ENCODE results near the gene TMEM132A. TPM values are rescaled to one million over a fixed set of nuclear protein-coding genes. Genes with fewer than 3 reads are reported as not detected.

Gene TMEM132A
- total RNA-seq, 1 experiment from 2014 or later = 84.2 TPM

DNA sequence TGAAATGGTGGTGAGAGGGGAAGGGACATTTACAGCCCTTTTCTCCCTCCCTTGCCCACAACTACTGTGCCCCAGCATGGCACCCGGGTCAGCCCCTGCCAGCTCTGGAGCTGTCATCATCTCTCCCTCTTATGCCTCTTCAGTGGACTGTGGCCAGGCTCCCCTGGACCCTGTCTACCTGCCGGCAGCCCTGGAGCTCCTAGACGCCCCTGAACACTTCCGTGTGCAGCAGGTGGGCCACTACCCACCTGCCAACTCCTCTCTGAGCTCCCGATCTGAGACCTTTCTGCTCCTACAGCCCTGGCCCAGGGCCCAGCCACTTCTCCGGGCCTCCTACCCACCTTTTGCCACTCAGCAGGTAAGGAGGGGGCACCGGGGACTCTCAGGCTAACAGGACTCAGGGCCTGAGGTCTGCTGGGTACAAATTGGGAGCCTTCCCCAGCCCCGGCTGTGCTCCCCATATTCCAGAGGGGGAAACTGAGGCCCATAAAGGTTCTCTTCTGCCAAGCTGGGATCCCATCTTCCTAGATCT is 2.9 kb downstream of the TMEM132A start:
- DNase-seq (no peak), ATAC-seq (no peak)
- Histone ChIP-seq H3K4me1 (ENCODE audit: insufficient read depth, low read length) (peaks cover 26% of the 10 kb centered on the region), H3K9me3 (ENCODE audit: low read length) (no peaks in the 10 kb centered on the region), H3K4me3 (ENCODE audit: low read length) (no peak overlapping the region), H3K79me2 (ENCODE audit: low read length) (peaks cover 11% of the 10 kb centered on the region), H4K20me1 (ENCODE audit: low read length) (peaks cover 6% of the 10 kb centered on the region; the same call in 1 of the 2 replicates), H3F3A (ENCODE audit: low read length, unreplicated experiment) (no peaks in the 10 kb centered on the region), H3K27me3 (ENCODE audit: low read length) (no peaks in the 10 kb centered on the region), H3K9me2 (replicated peaks; ENCODE audit: low read length) (no peaks in the 10 kb centered on the region), H3K4me2 (ENCODE audit: low read length) (no peak overlapping the region), H3K27ac (ENCODE audit: low read length) (no peak overlapping the region), H3K9ac (ENCODE audit: low read length) (no peak overlapping the region), H3K36me3 (ENCODE audit: low read depth, low read length) (peaks cover 8% of the 10 kb centered on the region; the same call in 1 of the 2 replicates), H2AFZ (ENCODE audit: low read length) (no peak overlapping the region)
- no TSS peak for BruUV-seq (replicated peaks)
- intact Hi-C loops (cut with micrococcal nuclease) = no loop called here
- ChIA-PET CTCF (no interaction called here), POLR2A (ENCODE audit: unreplicated experiment) (interaction anchor here (0.6 kb wide), 1 partner anchor 260 kb away, joined by 3 read pairs; no protein-coding TSS in a partner anchor)
- TF ChIP-seq CTCF (conservative IDR thresholded peaks at IDR 0.05; ENCODE audit: low read depth, low read length) (no peak), EZH2phosphoT487 (IDR thresholded peaks at IDR 0.05; ENCODE audit: borderline replicate concordance, low read length) (no peak), EZH2 (IDR thresholded peaks at IDR 0.05; ENCODE audit: low read length, unreplicated experiment) (no peak)

- H2AFZ ChIP-seq (ENCODE audit: low read length) = no peak overlapping the region
- CTCF ChIA-PET = no interaction called here
- H4K20me1 ChIP-seq (ENCODE audit: low read length) = peaks cover 6% of the 10 kb centered on the region; the same call in 1 of the 2 replicates
- no TSS peak for BruUV-seq (replicated peaks)
- no peak for DNase-seq
- H3K4me2 ChIP-seq (ENCODE audit: low read length) = no peak overlapping the region
- no peaks in the 10 kb centered on the region for H3F3A ChIP-seq (ENCODE audit: low read length, unreplicated experiment)
- H3K9me3 ChIP-seq (ENCODE audit: low read length) = no peaks in the 10 kb centered on the region
- no peak for ATAC-seq
- intact Hi-C loops (cut with micrococcal nuclease) = no loop called here
- no peak overlapping the region for H3K4me3 ChIP-seq (ENCODE audit: low read length)
- H3K27ac ChIP-seq (ENCODE audit: low read length) = no peak overlapping the region
- no peaks in the 10 kb centered on the region for H3K27me3 ChIP-seq (ENCODE audit: low read length)
- peaks cover 8% of the 10 kb centered on the region; the same call in 1 of the 2 replicates for H3K36me3 ChIP-seq (ENCODE audit: low read depth, low read length)
- H3K79me2 ChIP-seq (ENCODE audit: low read length) = peaks cover 11% of the 10 kb centered on the region
- no peaks in the 10 kb centered on the region for H3K9me2 ChIP-seq (replicated peaks; ENCODE audit: low read length)
- H3K4me1 ChIP-seq (ENCODE audit: insufficient read depth, low read length) = peaks cover 26% of the 10 kb centered on the region
- no peak for TF ChIP-seq EZH2phosphoT487 (IDR thresholded peaks at IDR 0.05; ENCODE audit: borderline replicate concordance, low read length)
- no peak for TF ChIP-seq CTCF (conservative IDR thresholded peaks at IDR 0.05; ENCODE audit: low read depth, low read length)
- TF ChIP-seq EZH2 (IDR thresholded peaks at IDR 0.05; ENCODE audit: low read length, unreplicated experiment) = no peak
- no peak overlapping the region for H3K9ac ChIP-seq (ENCODE audit: low read length)
- POLR2A ChIA-PET (ENCODE audit: unreplicated experiment) = interaction anchor here (0.6 kb wide), 1 partner anchor 259 kb away, joined by 3 read pairs; no protein-coding TSS in a partner anchor
These were observed 3.3 kb downstream of the TMEM132A start for GRCh38 chr11:60927600-60927999.

GRCh38 chr11:60928563-60929001 is 4.3 kb downstream of the TMEM132A start:
- H3K9ac ChIP-seq (ENCODE audit: low read length) = no peak overlapping the region
- no peaks in the 10 kb centered on the region for H3K9me2 ChIP-seq (replicated peaks; ENCODE audit: low read length)
- TF ChIP-seq CTCF (conservative IDR thresholded peaks at IDR 0.05; ENCODE audit: low read depth, low read length) = no peak
- TF ChIP-seq EZH2phosphoT487 (IDR thresholded peaks at IDR 0.05; ENCODE audit: borderline replicate concordance, low read length) = no peak
- BruUV-seq (replicated peaks) = no TSS peak
- intact Hi-C loops (cut with micrococcal nuclease) = no loop called here
- ChIA-PET POLR2A (ENCODE audit: unreplicated experiment) (no interaction called here), CTCF (no interaction called here)
- H3K27ac ChIP-seq (ENCODE audit: low read length) = no peak overlapping the region
- H3K4me3 ChIP-seq (ENCODE audit: low read length) = no peak overlapping the region
- peaks cover 22% of the 10 kb centered on the region for H3K4me1 ChIP-seq (ENCODE audit: insufficient read depth, low read length)
- no peaks in the 10 kb centered on the region for H3K27me3 ChIP-seq (ENCODE audit: low read length)
- H3F3A ChIP-seq (ENCODE audit: low read length, unreplicated experiment) = no peaks in the 10 kb centered on the region
- H3K9me3 ChIP-seq (ENCODE audit: low read length) = no peaks in the 10 kb centered on the region
- peaks cover 11% of the 10 kb centered on the region for H3K79me2 ChIP-seq (ENCODE audit: low read length)
- H3K4me2 ChIP-seq (ENCODE audit: low read length) = no peak overlapping the region
- no peak overlapping the region for H2AFZ ChIP-seq (ENCODE audit: low read length)
- DNase-seq (no peak), ATAC-seq (no peak)
- peaks cover 8% of the 10 kb centered on the region; the same call in 1 of the 2 replicates for H3K36me3 ChIP-seq (ENCODE audit: low read depth, low read length)
- peaks cover 6% of the 10 kb centered on the region; the same call in 1 of the 2 replicates for H4K20me1 ChIP-seq (ENCODE audit: low read length)

All from PC-3 (cell line).